ENCODE results near the gene ZNF367.
"Not testable (repeated sequence)": the region's sequence is repeated elsewhere in the genome, so short reads cannot be mapped to it uniquely, and the experiment has no call there.

GRCh38 chr9:96375507-96375906 is 42.7 kb downstream of the ZNF367 start:
- not testable (repeated sequence) for TF ChIP-seq CSDC2 (CRISPR knock-in tag; IDR thresholded peaks at IDR 0.05); PATZ1 (CRISPR knock-in tag; IDR thresholded peaks at IDR 0.05; ENCODE audit: borderline replicate concordance); RARB (CRISPR knock-in tag; IDR thresholded peaks at IDR 0.05); ESRRG (CRISPR knock-in tag; IDR thresholded peaks at IDR 0.05); CSRNP3 (CRISPR knock-in tag; IDR thresholded peaks at IDR 0.05); ARNTL (CRISPR knock-in tag; IDR thresholded peaks at IDR 0.05; ENCODE audit: borderline replicate concordance, low read depth); OSR1 (CRISPR knock-in tag; IDR thresholded peaks at IDR 0.05); TCF4 (CRISPR knock-in tag; IDR thresholded peaks at IDR 0.05; ENCODE audit: borderline replicate concordance); ZC3H10 (CRISPR knock-in tag; IDR thresholded peaks at IDR 0.05); ZFP30 (CRISPR knock-in tag; IDR thresholded peaks at IDR 0.05); ZNF70 (CRISPR knock-in tag; IDR thresholded peaks at IDR 0.05); ZNF8 (CRISPR knock-in tag; IDR thresholded peaks at IDR 0.05); ZFP3 (CRISPR knock-in tag; IDR thresholded peaks at IDR 0.05); CREB5 (CRISPR knock-in tag; IDR thresholded peaks at IDR 0.05; ENCODE audit: low read depth)

Measured in SK-N-SH treated with all-trans-retinoic acid at 6 μM for 48 hours (cell line).